HepG2 (cell line): ENCODE data around the gene TACC3. TPM values are rescaled to one million over a fixed set of nuclear protein-coding genes. Genes with fewer than 3 reads are reported as not detected.

ENCODE experiments used
- AGO2 ChIP-seq: fragments of 200-400 bp; formaldehyde crosslinking; optimal IDR thresholded peaks from 2 replicates; pipeline ENCODE3; 2017; ENCODE audit warnings: mild to moderate bottlenecking, low read depth, low read length, moderate library complexity
- CC2D1A ChIP-seq: sonication (generic); formaldehyde crosslinking; IDR thresholded peaks from 2 replicates; pipeline ENCODE4 v1.8.1; 2023; ENCODE audit warnings: mild to moderate bottlenecking, missing genetic modification reagents
- FLYWCH1 ChIP-seq: sonication (generic); formaldehyde crosslinking; IDR thresholded peaks from 2 replicates; pipeline ENCODE4 v1.8.1; 2023; ENCODE audit warnings: mild to moderate bottlenecking, missing genetic modification reagents
- KDM5B ChIP-seq: sonication (generic); formaldehyde crosslinking; IDR thresholded peaks from 2 replicates; pipeline ENCODE4 v1.4.0; 2020; ENCODE audit warnings: missing genetic modification reagents, mild to moderate bottlenecking, borderline replicate concordance
- RARA ChIP-seq: IDR thresholded peaks from 2 replicates; pipeline ENCODE4 v1.6.1; 2016; ENCODE audit warnings: missing genetic modification reagents, missing compliant biosample characterization
- REST ChIP-seq, 2 experiments: IDR thresholded peaks; 2 replicates each; pipeline ENCODE4 v1.6.1; 2011 to 2012; ENCODE audit warnings: low read length in 2 of 2, borderline replicate concordance in 1 of 2, low read depth in 1 of 2, mild to moderate bottlenecking in 1 of 2, moderate library complexity in 1 of 2
- WIZ ChIP-seq: sonication (generic); formaldehyde crosslinking; IDR thresholded peaks from 2 replicates; pipeline ENCODE4 v1.5.1; 2020; ENCODE audit warnings: mild to moderate bottlenecking, missing genetic modification reagents
- ZFP37 ChIP-seq: sonication (generic); formaldehyde crosslinking; IDR thresholded peaks from 2 replicates; pipeline ENCODE4 v1.4.0; 2020; ENCODE audit warnings: missing genetic modification reagents, borderline replicate concordance
- ZNF24 ChIP-seq: fragments of 450-650 bp; IDR thresholded peaks from 2 replicates; pipeline ENCODE4 v1.6.1; 2017; ENCODE audit warnings: antibody characterized with exemption, mild to moderate bottlenecking
- ZNF256 ChIP-seq: sonication (generic); formaldehyde crosslinking; conservative IDR thresholded peaks from 2 replicates; pipeline ENCODE4 v1.4.0; 2020; ENCODE audit warnings: missing genetic modification reagents
- ZNF496 ChIP-seq: sonication (generic); formaldehyde crosslinking; IDR thresholded peaks from 2 replicates; pipeline ENCODE4 v1.8.1; 2023; ENCODE audit warnings: mild to moderate bottlenecking, moderate library complexity, missing genetic modification reagents; ENCODE audit not compliant: insufficient replicate concordance
- ZNF563 ChIP-seq: sonication (generic); formaldehyde crosslinking; IDR thresholded peaks from 2 replicates; pipeline ENCODE4 v1.8.0; 2022; ENCODE audit warnings: mild to moderate bottlenecking, moderate library complexity, missing genetic modification reagents
- ZNF777 ChIP-seq: sonication (generic); formaldehyde crosslinking; IDR thresholded peaks from 2 replicates; pipeline ENCODE4 v1.4.0; 2020; ENCODE audit warnings: missing genetic modification reagents
- polyA plus RNA-seq, 8 experiments: library from polyadenylated mRNA; depleted of rRNA in 3 of 8; stranded (reverse) in 7 of 8; unstranded in 1 of 8; fragments of >200 nt; fragmentation: Illumina TruSeq in 4 of 8; extraction: Trizol in 4 of 8; gene quantifications; 2 replicates each; pipeline versions ENCODE4 v1.2.1 to v1.2.3, GENCODE V29; 2011 to 2016; ENCODE audit warnings: low read depth in 4 of 8, missing spikeins in 1 of 8, mixed read lengths in 1 of 8; ENCODE audit not compliant: insufficient read depth in 1 of 8
- total RNA-seq, 5 experiments: library from RNA; depleted of rRNA; stranded (reverse); fragments of >200 nt; fragmentation: Illumina TruSeq; extraction: Trizol; gene quantifications; 2 replicates each; pipeline ENCODE4 v1.2.3, GENCODE V29; 2016; ENCODE audit warnings: low read depth in 1 of 5
- TF ChIP-seq, protein P1 (sequence below): sonication (generic); formaldehyde crosslinking; IDR thresholded peaks from 2 replicates; pipeline ENCODE4 v1.5.0; 2020; ENCODE audit warnings: mild to moderate bottlenecking, missing genetic modification reagents
- TF ChIP-seq, protein P2 (sequence below): sonication (generic); formaldehyde crosslinking; conservative IDR thresholded peaks from 2 replicates; pipeline ENCODE4 v1.8.1; 2023; ENCODE audit warnings: missing genetic modification reagents
- TF ChIP-seq, protein P3 (sequence below): sonication (generic); formaldehyde crosslinking; IDR thresholded peaks from 2 replicates; pipeline ENCODE4 v1.4.0; 2020; ENCODE audit warnings: mild to moderate bottlenecking, missing genetic modification reagents, borderline replicate concordance
- TF ChIP-seq, protein P4 (sequence below): sonication (generic); formaldehyde crosslinking; conservative IDR thresholded peaks from 2 replicates; pipeline ENCODE4 v1.4.0; 2020; ENCODE audit warnings: missing genetic modification reagents

Gene TACC3
- total and polyA plus RNA-seq, 2 of the 13 experiments (the other 11 are each of a cell fraction or from before 2014, with no cell fraction given), result 20.3 to 21.2 TPM

DNA sequence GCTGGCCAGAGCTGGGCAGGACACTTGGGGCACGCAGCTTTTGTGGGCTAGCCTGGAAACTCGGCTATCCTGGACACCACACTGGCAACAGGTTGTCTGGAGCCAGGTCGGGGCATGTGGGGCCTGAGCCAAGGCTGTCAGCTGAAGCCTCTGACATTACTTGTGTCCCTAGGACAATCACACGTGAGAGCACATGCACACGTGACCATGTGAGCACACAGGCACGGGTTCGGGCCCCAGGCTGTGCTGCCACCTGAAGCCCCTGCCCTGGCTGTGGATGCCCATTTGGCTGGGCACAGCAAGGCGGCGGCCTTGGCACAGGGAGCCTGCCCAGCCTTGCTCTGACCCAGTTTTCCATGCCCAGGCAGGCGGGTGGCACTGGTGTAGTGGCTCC is 63.1 kb downstream of the TACC3 start (continued):
- TF ChIP-seq ZNF256 (CRISPR knock-in tag) (no peak), WIZ (CRISPR knock-in tag) (no peak), ZNF777 (CRISPR knock-in tag) (no peak), ZNF24 (no peak), FLYWCH1 (CRISPR knock-in tag) (no peak), ZNF496 (no peak), REST (IDR thresholded peaks at IDR 0.05; ENCODE audit: borderline replicate concordance in 1 of 2, low read depth in 1 of 2, low read length in 2 of 2) (no peak), ZFP37 (no peak), AGO2 (peak; percentile 81), KDM5B (CRISPR knock-in tag) (no peak), CC2D1A (no peak), RARA (CRISPR knock-in tag) (no peak), ZNF563 (CRISPR knock-in tag) (no peak)
- TF ChIP-seq, protein P1, sequence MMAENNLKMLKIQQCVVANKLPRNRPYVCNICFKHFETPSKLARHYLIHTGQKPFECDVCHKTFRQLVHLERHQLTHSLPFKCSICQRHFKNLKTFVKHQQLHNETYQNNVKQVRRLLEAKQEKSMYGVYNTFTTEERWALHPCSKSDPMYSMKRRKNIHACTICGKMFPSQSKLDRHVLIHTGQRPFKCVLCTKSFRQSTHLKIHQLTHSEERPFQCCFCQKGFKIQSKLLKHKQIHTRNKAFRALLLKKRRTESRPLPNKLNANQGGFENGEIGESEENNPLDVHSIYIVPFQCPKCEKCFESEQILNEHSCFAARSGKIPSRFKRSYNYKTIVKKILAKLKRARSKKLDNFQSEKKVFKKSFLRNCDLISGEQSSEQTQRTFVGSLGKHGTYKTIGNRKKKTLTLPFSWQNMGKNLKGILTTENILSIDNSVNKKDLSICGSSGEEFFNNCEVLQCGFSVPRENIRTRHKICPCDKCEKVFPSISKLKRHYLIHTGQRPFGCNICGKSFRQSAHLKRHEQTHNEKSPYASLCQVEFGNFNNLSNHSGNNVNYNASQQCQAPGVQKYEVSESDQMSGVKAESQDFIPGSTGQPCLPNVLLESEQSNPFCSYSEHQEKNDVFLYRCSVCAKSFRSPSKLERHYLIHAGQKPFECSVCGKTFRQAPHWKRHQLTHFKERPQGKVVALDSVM (CRISPR knock-in tag), result no peak
- TF ChIP-seq, protein P2, sequence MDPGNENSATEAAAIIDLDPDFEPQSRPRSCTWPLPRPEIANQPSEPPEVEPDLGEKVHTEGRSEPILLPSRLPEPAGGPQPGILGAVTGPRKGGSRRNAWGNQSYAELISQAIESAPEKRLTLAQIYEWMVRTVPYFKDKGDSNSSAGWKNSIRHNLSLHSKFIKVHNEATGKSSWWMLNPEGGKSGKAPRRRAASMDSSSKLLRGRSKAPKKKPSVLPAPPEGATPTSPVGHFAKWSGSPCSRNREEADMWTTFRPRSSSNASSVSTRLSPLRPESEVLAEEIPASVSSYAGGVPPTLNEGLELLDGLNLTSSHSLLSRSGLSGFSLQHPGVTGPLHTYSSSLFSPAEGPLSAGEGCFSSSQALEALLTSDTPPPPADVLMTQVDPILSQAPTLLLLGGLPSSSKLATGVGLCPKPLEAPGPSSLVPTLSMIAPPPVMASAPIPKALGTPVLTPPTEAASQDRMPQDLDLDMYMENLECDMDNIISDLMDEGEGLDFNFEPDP (CRISPR knock-in tag), result no peak
- TF ChIP-seq, protein P3, sequence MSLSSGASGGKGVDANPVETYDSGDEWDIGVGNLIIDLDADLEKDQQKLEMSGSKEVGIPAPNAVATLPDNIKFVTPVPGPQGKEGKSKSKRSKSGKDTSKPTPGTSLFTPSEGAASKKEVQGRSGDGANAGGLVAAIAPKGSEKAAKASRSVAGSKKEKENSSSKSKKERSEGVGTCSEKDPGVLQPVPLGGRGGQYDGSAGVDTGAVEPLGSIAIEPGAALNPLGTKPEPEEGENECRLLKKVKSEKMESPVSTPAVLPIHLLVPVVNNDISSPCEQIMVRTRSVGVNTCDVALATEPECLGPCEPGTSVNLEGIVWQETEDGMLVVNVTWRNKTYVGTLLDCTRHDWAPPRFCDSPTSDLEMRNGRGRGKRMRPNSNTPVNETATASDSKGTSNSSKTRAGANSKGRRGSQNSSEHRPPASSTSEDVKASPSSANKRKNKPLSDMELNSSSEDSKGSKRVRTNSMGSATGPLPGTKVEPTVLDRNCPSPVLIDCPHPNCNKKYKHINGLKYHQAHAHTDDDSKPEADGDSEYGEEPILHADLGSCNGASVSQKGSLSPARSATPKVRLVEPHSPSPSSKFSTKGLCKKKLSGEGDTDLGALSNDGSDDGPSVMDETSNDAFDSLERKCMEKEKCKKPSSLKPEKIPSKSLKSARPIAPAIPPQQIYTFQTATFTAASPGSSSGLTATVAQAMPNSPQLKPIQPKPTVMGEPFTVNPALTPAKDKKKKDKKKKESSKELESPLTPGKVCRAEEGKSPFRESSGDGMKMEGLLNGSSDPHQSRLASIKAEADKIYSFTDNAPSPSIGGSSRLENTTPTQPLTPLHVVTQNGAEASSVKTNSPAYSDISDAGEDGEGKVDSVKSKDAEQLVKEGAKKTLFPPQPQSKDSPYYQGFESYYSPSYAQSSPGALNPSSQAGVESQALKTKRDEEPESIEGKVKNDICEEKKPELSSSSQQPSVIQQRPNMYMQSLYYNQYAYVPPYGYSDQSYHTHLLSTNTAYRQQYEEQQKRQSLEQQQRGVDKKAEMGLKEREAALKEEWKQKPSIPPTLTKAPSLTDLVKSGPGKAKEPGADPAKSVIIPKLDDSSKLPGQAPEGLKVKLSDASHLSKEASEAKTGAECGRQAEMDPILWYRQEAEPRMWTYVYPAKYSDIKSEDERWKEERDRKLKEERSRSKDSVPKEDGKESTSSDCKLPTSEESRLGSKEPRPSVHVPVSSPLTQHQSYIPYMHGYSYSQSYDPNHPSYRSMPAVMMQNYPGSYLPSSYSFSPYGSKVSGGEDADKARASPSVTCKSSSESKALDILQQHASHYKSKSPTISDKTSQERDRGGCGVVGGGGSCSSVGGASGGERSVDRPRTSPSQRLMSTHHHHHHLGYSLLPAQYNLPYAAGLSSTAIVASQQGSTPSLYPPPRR (CRISPR knock-in tag), result 0 out of 2 replicates have a peak, but pooled peaks have one; percentile 34
- TF ChIP-seq, protein P4, sequence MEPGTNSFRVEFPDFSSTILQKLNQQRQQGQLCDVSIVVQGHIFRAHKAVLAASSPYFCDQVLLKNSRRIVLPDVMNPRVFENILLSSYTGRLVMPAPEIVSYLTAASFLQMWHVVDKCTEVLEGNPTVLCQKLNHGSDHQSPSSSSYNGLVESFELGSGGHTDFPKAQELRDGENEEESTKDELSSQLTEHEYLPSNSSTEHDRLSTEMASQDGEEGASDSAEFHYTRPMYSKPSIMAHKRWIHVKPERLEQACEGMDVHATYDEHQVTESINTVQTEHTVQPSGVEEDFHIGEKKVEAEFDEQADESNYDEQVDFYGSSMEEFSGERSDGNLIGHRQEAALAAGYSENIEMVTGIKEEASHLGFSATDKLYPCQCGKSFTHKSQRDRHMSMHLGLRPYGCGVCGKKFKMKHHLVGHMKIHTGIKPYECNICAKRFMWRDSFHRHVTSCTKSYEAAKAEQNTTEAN (CRISPR knock-in tag), result 0 out of 2 replicates have a peak, but pooled peaks have one; percentile 12
